Ovary (tissue), 9 donors: ENCODE data around the gene COL28A1. TPM values are rescaled to one million over a fixed set of nuclear protein-coding genes. Genes with fewer than 3 reads are reported as not detected.
"Not testable (repeated sequence)": the region's sequence is repeated elsewhere in the genome, so short reads cannot be mapped to it uniquely, and the experiment has no call there.

Experiments used
- DNase-seq, 5 donors: peaks; one replicate each; pipeline ENCODE4 v3.0.0-alpha.2; 2019 to 2020
- H3K27ac ChIP-seq, 2 donors: fragments of 200-600 bp; one replicate each; pipeline versions ENCODE4 v1.5.1 to v1.8.0; 2019 to 2022
- H3K27me3 ChIP-seq: fragments of 200-600 bp; one replicate; pipeline ENCODE4 v1.8.0; 2022
- H3K36me3 ChIP-seq: fragments of 200-600 bp; sonication (generic); one replicate; pipeline ENCODE4 v1.5.1; 2019
- H3K4me1 ChIP-seq: one replicate; pipeline ENCODE4 v1.8.1; 2013; ENCODE audit warnings: mild to moderate bottlenecking, moderate library complexity; ENCODE audit not compliant: insufficient read depth
- H3K4me3 ChIP-seq: fragments of 200-600 bp; sonication (generic); one replicate; pipeline ENCODE4 v1.5.1; 2017
- H3K9me3 ChIP-seq, 2 donors: fragments of 200-600 bp in 1 of 2; sonication (generic) in 1 of 2; one replicate each; pipeline versions ENCODE4 v1.5.1 to v1.8.1; 2013 to 2019; ENCODE audit warnings: mild to moderate bottlenecking in 1 of 2, moderate library complexity in 1 of 2
- CTCF ChIP-seq, 3 donors: fragments of 450-650 bp in 2 of 3; fragments of 200-600 bp in 1 of 3; IDR thresholded peaks; one replicate each; pipeline versions ENCODE4 v1.5.1 to v1.8.0; 2016 to 2022; ENCODE audit warnings: antibody characterized with exemption in 3 of 3, mild to moderate bottlenecking in 1 of 3
- EP300 ChIP-seq: sonication (generic); formaldehyde crosslinking; IDR thresholded peaks from one replicate; pipeline ENCODE4 v1.6.1; 2017; ENCODE audit warnings: antibody characterized with exemption
- POLR2A ChIP-seq: fragments of 450-650 bp; IDR thresholded peaks from one replicate; pipeline ENCODE4 v1.6.1; 2017; ENCODE audit warnings: antibody characterized with exemption, mild to moderate bottlenecking, moderate library complexity
- WGBS, 3 donors: extraction: QIAGEN DNeasy Blood & Tissue Kit in 1 of 3; methylation state at CpG; one replicate each; pipeline versions ENCODE4 v1.1.5 to v1.1.7; 2013 to 2017; 5-methylcytosine and 5-hydroxymethylcytosine counted together
- intact Hi-C, 4 donors: fragments of 100-400 bp; cut with DNase I; formaldehyde crosslinking; loops; one replicate each; pipeline versions ENCODE4 v1.11.0 to v1.15.1; 2022 to 2023
- polyA plus RNA-seq, 2 donors: library from polyadenylated mRNA; stranded (reverse); fragments of 200-250 nt in 1 of 2; fragments of 350-450 nt in 1 of 2; fragmentation: Illumina TruSeq in 1 of 2; extraction: RNeasy Lipid Tissue Mini Kit (QIAGEN cat#74804) in 1 of 2; gene quantifications; one replicate each; pipeline ENCODE4 v1.2.3, GENCODE V29; 2013 to 2014
- total RNA-seq, 7 donors: library from RNA; depleted of rRNA in 2 of 7; stranded (reverse); fragments of >200 nt in 2 of 7; fragmentation: NEBNext Ultra II Directional in 3 of 7; extraction: Animal tissue kit (Norgen Biotek cat#: 25700) in 3 of 7; gene quantifications; one replicate each; pipeline versions ENCODE4 v1.1.0 to v1.2.4, GENCODE V29; 2016 to 2023
- donor health status: DM: no; HTN: no; CAD: no; lungs with moderate emphysema.
- donor health status: DM: no; HTN: no; CAD: no.
- donor health status: Bipolar disorder and iron deficiency.
- donor health status: DM: yes; HTN: yes; CAD: no.
- donor health status: DM: no; HTN: no; CAD: no.
- donor health status: DM: yes; HTN: yes; CAD: no.

COL28A1 gene
- total and polyA plus RNA-seq, 9 donors: 0.29 to 4.2 (median 1.4) TPM

DNA sequence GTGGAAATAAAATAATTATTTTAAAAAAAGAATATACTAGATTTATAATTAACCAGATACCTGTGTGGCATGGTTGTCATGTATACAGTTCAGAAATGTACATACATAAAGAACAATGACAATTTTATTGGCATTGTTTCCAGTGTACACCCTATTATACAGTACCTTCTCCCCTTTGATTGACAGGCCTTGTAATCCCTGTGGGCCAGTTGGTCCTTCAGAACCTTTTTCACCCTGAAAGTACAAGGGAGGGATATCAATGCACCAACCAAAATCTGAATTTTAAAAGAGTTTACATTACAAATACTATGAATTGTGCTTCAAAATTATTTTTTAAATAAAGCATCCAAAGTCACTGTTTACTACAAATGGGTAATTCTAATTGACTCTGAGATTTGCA lies 61.2 kb downstream of the COL28A1 start:
- no peak overlapping the region for H3K27ac ChIP-seq
- no peak for DNase-seq
- no peak overlapping the region for H3K4me3 ChIP-seq
- no peaks in the 10 kb centered on the region for H3K9me3 ChIP-seq
- intact Hi-C loops: no loop called here
- no peaks in the 10 kb centered on the region for H3K27me3 ChIP-seq
- TF ChIP-seq POLR2A: no peak
- no peak for TF ChIP-seq CTCF (IDR thresholded peaks at IDR 0.05)
- no peak for TF ChIP-seq EP300
- H3K4me1 ChIP-seq: no peaks in the 10 kb centered on the region
- H3K36me3 ChIP-seq: no peaks in the 10 kb centered on the region

DNA sequence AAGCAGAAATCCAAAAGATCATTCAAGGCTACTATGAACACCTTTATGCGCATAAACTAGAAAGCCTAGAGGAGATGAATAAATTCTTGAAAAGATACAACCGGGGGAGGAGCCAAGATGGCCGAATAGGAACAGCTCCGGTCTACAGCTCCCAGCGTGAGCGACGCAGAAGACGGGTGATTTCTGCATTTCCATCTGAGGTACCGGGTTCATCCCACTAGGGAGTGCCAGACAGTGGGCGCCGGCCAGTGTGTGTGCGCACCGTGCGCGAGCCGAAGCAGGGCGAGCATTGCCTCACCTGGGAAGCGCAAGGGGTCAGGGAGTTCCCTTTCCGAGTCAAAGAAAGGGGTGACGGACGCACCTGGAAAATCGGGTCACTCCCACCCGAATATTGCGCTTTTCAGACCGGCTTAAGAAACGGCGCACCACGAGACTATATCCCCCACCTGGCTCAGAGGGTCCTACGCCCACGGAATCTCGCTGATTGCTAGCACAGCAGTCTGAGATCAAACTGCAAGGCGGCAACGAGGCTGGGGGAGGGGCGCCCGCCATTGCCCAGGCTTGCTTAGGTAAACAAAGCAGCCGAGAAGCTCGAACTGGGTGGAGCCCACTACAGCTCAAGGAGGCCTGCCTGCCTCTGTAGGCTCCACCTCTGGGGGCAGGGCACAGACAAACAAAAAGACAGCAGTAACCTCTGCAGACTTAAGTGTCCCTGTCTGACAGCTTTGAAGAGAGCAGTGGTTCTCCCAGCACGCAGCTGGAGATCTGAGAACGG lies 70.5 kb downstream of the COL28A1 start:
- DNase-seq, H3K27ac ChIP-seq, H3K27me3 ChIP-seq, H3K36me3 ChIP-seq, H3K9me3 ChIP-seq, H3K4me3 ChIP-seq, H3K4me1 ChIP-seq: not testable (repeated sequence)
- WGBS, 3 donors: 90 to 91% (median 90%) methylated on average over 28 to 35 of the region's 39 CpGs
- intact Hi-C loops: loop anchor here in 1 of 4 donors (5.0 kb wide), 1 partner anchor 108 kb away; no protein-coding TSS in a partner anchor

GRCh38 chr7:7454000-7454399 lies 81.7 kb downstream of the COL28A1 start:
- Histone ChIP-seq H3K4me1 (no peaks in the 10 kb centered on the region), H3K9me3 (no peaks in the 10 kb centered on the region), H3K27ac (no peak overlapping the region), H3K27me3 (no peaks in the 10 kb centered on the region), H3K36me3 (no peaks in the 10 kb centered on the region), H3K4me3 (no peak overlapping the region)
- DNase-seq: no peak
- intact Hi-C loops: no loop called here
- no peak for TF ChIP-seq CTCF (IDR thresholded peaks at IDR 0.05)
- no peak for TF ChIP-seq POLR2A
- no peak for TF ChIP-seq EP300

GRCh38 chr7:7452652-7453051 lies 83.0 kb downstream of the COL28A1 start:
- Histone ChIP-seq H3K9me3 (no peaks in the 10 kb centered on the region), H3K4me3 (no peak overlapping the region), H3K36me3 (no peaks in the 10 kb centered on the region), H3K27ac (no peak overlapping the region), H3K4me1 (no peaks in the 10 kb centered on the region), H3K27me3 (no peaks in the 10 kb centered on the region)
- no peak for DNase-seq
- intact Hi-C loops: no loop called here
- TF ChIP-seq POLR2A: no peak
- no peak for TF ChIP-seq CTCF (IDR thresholded peaks at IDR 0.05)
- TF ChIP-seq EP300: no peak
- 73 to 82% (median 74%) methylated on average over 2 of the region's 2 CpGs for WGBS, 3 donors

DNA sequence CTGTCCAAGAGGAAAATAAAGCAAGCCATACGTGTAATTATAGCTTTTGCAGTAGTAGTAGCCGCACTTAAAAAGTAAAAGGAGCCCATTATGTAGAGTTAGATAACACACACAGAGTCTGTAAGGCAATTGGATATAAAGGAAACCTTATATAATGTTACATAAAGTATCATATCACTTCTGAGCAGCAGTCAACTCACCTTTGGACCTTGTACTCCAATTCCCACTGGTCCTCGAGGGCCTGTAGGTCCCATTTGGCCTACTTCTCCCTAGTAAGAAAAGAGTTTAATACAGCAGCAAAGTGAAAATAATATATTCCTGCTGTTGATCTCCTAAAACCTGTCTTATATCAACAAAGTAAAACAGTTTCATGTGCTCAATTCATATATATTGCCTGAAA lies 83.6 kb downstream of the COL28A1 start:
- TF ChIP-seq POLR2A (no peak), EP300 (no peak), CTCF (IDR thresholded peaks at IDR 0.05) (no peak)
- WGBS, 3 donors: 89 to 96% (median 90%) methylated on average over 3 of the region's 3 CpGs
- no peak for DNase-seq

More for the DNA sequence above, 83.6 kb downstream of the COL28A1 start:
- Histone ChIP-seq H3K4me3 (no peak overlapping the region), H3K27ac (no peak overlapping the region), H3K27me3 (no peaks in the 10 kb centered on the region), H3K36me3 (no peaks in the 10 kb centered on the region), H3K9me3 (no peaks in the 10 kb centered on the region), H3K4me1 (no peaks in the 10 kb centered on the region)
- intact Hi-C loops: no loop called here
